NCI-H2227 (cell line): ENCODE measurements around the gene PCDH12.

Experiments
- DNase-seq: peaks from one replicate; lab custom pipeline; 2025; ENCODE audit not compliant: unreplicated experiment; lab: John Stamatoyannopoulos, UW

The PCDH12 gene

GRCh38 chr5:141958113-141958512 lies at the start of gene PCDH12:
TSS of gene PCDH12 (minus strand) at chr5:141958202. CDS start at chr5:141957851, 351 bp downstream.
- DNase-seq: peak; percentile 16

GRCh38 chr5:142007237-142007544 lies 49.2 kb upstream of the PCDH12 start:
- no peak for DNase-seq

GRCh38 chr5:142006363-142007236 lies 48.6 kb upstream of the PCDH12 start:
- DNase-seq: no peak

GRCh38 chr5:142003266-142003800 lies 45.3 kb upstream of the PCDH12 start:
- no peak for DNase-seq

- DNase-seq: peak; percentile 1
Measured at GRCh38 chr5:142000704-142001484, 42.9 kb upstream of the PCDH12 start.

GRCh38 chr5:142000173-142000572 lies 42.2 kb upstream of the PCDH12 start:
- DNase-seq: no peak

- no peak for DNase-seq
Measured at GRCh38 chr5:141997358-141997960, 39.5 kb upstream of the PCDH12 start.

GRCh38 chr5:141995656-141996055 lies 37.7 kb upstream of the PCDH12 start:
- no peak for DNase-seq

GRCh38 chr5:141994511-141995136 lies 36.6 kb upstream of the PCDH12 start:
- peak; percentile 39 for DNase-seq

GRCh38 chr5:141992349-141992963 lies 34.5 kb upstream of the PCDH12 start:
- DNase-seq: peak; percentile 77

- DNase-seq: no peak
Measured at GRCh38 chr5:141989720-141990119, 31.7 kb upstream of the PCDH12 start.

- DNase-seq: no peak
Measured at GRCh38 chr5:141986072-141986471, 28.1 kb upstream of the PCDH12 start.

GRCh38 chr5:141982626-141983025 lies 24.6 kb upstream of the PCDH12 start:
- DNase-seq: no peak

- no peak for DNase-seq
Measured at GRCh38 chr5:141978389-141978788, 20.4 kb upstream of the PCDH12 start.

- DNase-seq: no peak
Measured at GRCh38 chr5:141976176-141976575, 18.2 kb upstream of the PCDH12 start.

GRCh38 chr5:141973871-141974595 lies 16.0 kb upstream of the PCDH12 start:
- no peak for DNase-seq

- no peak for DNase-seq
Measured at GRCh38 chr5:141969783-141970771, 12.1 kb upstream of the PCDH12 start.

GRCh38 chr5:141968914-141969608 lies 11.1 kb upstream of the PCDH12 start, which contains the start of gene RNF14:
TSS of gene RNF14 (plus strand) at chr5:141969105. CDS start at chr5:141973589, 4,484 bp downstream.
- peak; percentile 92 for DNase-seq
